H1 (cell line): ENCODE results near the gene ZNF423. TPM values are rescaled to one million over a fixed set of nuclear protein-coding genes. Genes with fewer than 3 reads are reported as not detected.

Source experiments
- CHD2 ChIP-seq: IDR thresholded peaks from 2 replicates; pipeline ENCODE4 v1.6.1; 2012; ENCODE audit warnings: low read length, improper control_type of control experiment
- FOSL1 ChIP-seq: IDR thresholded peaks from 2 replicates; pipeline ENCODE4 v1.6.1; 2011; ENCODE audit warnings: mild to moderate bottlenecking, low read depth, low read length, moderate library complexity; ENCODE audit not compliant: insufficient read depth
- GABPA ChIP-seq: IDR thresholded peaks from 2 replicates; pipeline ENCODE4 v1.6.1; 2011; ENCODE audit warnings: mild to moderate bottlenecking, low read length, moderate library complexity, borderline replicate concordance; ENCODE audit not compliant: insufficient read depth
- HDAC2 ChIP-seq, 2 experiments: fragments of 300-600 bp in 1 of 2; sonication (generic) in 1 of 2; IDR thresholded peaks; 2 replicates each; pipeline ENCODE4 v1.6.1; 2011 to 2012; ENCODE audit warnings: low read depth in 2 of 2, low read length in 2 of 2, mild to moderate bottlenecking in 2 of 2, moderate library complexity in 2 of 2, borderline replicate concordance in 1 of 2, inconsistent platforms in 1 of 2
- NRF1 ChIP-seq: IDR thresholded peaks from 2 replicates; pipeline ENCODE4 v1.6.1; 2011; ENCODE audit warnings: mild to moderate bottlenecking, low read depth, low read length, improper control_type of control experiment
- PHF8 ChIP-seq: fragments of 200-600 bp; sonication (generic); conservative IDR thresholded peaks from 2 replicates; pipeline ENCODE4 v1.7.1; 2012; ENCODE audit warnings: low read depth, mild to moderate bottlenecking, inconsistent platforms, low read length, moderate library complexity
- SP4 ChIP-seq: IDR thresholded peaks from 2 replicates; pipeline ENCODE4 v1.6.1; 2012; ENCODE audit warnings: low read length, inconsistent platforms
- SRF ChIP-seq: IDR thresholded peaks from 2 replicates; pipeline ENCODE4 v1.6.1; 2011; ENCODE audit warnings: mild to moderate bottlenecking, low read depth, low read length, moderate library complexity
- SUZ12 ChIP-seq: fragments of 200-600 bp; sonication (generic); IDR thresholded peaks from 2 replicates; pipeline ENCODE4 v1.6.1; 2012; ENCODE audit warnings: mild to moderate bottlenecking, inconsistent platforms, low read length, moderate library complexity, mixed read lengths
- TEAD4 ChIP-seq: IDR thresholded peaks from 2 replicates; pipeline ENCODE4 v1.6.1; 2012; ENCODE audit warnings: low read depth, low read length, inconsistent platforms, mixed read lengths
- polyA plus RNA-seq, 7 experiments: library from polyadenylated mRNA; depleted of rRNA in 3 of 7; stranded (reverse) in 5 of 7; unstranded in 2 of 7; fragments of >200 nt in 5 of 7; fragments of 200-250 nt in 2 of 7; gene quantifications; 1 replicate in 5 of 7; 2 replicates in 1 of 7; 4 replicates in 1 of 7; pipeline versions ENCODE4 v1.2.1 to v1.2.3, GENCODE V29; 2011 to 2013; ENCODE audit warnings: missing spikeins in 2 of 7, mixed read lengths in 2 of 7
- total RNA-seq: library from RNA; stranded (reverse); fragmentation: NEBNext Ultra II Directional; extraction: Animal tissue kit (Norgen Biotek cat#: 25700); gene quantifications from 2 replicates; pipeline ENCODE4 v1.2.1, GENCODE V29; 2021
- TF ChIP-seq, protein P1 (sequence below), 3 experiments: IDR thresholded peaks; 1 replicate in 2 of 3; 2 replicates in 1 of 3; pipeline versions ENCODE4 v1.5.1 to v1.6.1; 2011; ENCODE audit warnings: low read length in 3 of 3, mild to moderate bottlenecking in 3 of 3, inconsistent platforms in 2 of 3, low read depth in 1 of 3, moderate library complexity in 1 of 3; ENCODE audit not compliant: insufficient read depth in 1 of 3; ENCODE audit errors: control extremely low read depth in 1 of 3
- TF ChIP-seq, protein P2 (sequence below): IDR thresholded peaks from 2 replicates; pipeline ENCODE4 v1.6.1; 2012; ENCODE audit warnings: inconsistent platforms
- TF ChIP-seq, protein P3 (sequence below): IDR thresholded peaks from 2 replicates; pipeline ENCODE4 v1.6.1; 2012; ENCODE audit warnings: inconsistent platforms
- TF ChIP-seq, protein P4 (sequence below): IDR thresholded peaks from 2 replicates; pipeline ENCODE4 v1.6.1; 2012; ENCODE audit warnings: low read length, inconsistent platforms
- TF ChIP-seq, protein P5 (sequence below): IDR thresholded peaks from 2 replicates; pipeline ENCODE4 v1.6.1; 2011; ENCODE audit warnings: low read length, improper control_type of control experiment

Gene ZNF423
- total and polyA plus RNA-seq, 2 of the 8 experiments (the other 6 are each of a cell fraction or from before 2014, with no cell fraction given), result 38.2 to 52.3 TPM

DNA sequence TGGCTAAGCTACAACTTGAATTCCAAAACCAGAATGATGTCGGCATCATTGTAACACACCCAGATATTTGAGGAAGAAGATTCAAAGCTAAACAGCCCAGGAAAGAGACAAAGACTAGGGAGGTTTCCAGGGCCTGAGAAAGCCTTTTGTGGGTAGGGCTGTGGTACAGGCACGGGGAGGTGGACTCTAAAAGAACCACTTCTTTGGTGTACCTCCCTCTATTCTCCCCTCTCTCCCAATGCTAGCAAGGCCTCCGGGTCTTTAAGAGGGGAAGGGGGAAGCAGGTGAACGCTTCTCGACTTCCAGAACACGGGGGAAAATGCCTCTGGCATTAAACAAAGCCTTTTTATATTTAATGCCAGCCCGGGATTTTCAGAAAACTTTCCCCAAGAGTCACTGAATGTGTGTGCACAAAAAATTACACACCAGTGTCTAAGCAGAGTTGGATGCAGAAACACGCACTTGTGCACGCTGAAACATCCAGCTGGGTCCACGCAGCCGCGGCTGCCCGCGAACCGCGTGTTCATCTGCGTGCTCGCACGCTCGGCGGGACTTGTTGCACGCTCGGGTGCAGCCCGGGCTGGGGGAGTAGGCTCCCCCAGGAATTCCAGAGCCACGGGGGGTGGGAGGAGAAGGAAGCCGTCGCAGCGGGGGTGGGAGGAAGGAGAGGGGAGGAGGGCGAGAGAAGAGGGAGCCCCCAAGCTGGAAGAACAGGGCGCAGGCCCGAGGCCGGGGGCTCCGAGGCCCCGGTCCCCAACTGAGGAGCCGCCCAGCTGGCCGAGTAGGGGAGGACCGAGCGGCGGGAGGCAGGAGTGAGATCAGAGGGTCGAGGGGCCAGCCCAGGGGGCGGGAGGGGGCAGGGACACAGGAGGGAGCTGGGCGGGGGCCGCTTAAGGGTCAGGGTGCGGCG is 20.1 kb upstream of the ZNF423 start (continued):
- TF ChIP-seq NRF1, result no peak
- no peak for TF ChIP-seq SP4
- TF ChIP-seq, protein P1, sequence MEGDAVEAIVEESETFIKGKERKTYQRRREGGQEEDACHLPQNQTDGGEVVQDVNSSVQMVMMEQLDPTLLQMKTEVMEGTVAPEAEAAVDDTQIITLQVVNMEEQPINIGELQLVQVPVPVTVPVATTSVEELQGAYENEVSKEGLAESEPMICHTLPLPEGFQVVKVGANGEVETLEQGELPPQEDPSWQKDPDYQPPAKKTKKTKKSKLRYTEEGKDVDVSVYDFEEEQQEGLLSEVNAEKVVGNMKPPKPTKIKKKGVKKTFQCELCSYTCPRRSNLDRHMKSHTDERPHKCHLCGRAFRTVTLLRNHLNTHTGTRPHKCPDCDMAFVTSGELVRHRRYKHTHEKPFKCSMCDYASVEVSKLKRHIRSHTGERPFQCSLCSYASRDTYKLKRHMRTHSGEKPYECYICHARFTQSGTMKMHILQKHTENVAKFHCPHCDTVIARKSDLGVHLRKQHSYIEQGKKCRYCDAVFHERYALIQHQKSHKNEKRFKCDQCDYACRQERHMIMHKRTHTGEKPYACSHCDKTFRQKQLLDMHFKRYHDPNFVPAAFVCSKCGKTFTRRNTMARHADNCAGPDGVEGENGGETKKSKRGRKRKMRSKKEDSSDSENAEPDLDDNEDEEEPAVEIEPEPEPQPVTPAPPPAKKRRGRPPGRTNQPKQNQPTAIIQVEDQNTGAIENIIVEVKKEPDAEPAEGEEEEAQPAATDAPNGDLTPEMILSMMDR (IDR thresholded peaks at IDR 0.05; ENCODE audit: control extremely low read depth in 1 of 3, insufficient read depth in 1 of 3, low read depth in 1 of 3, low read length in 3 of 3), result no peak
- 0 out of 2 replicates have a peak, but pooled peaks have one; percentile 35 for TF ChIP-seq PHF8
- TF ChIP-seq, protein P2, sequence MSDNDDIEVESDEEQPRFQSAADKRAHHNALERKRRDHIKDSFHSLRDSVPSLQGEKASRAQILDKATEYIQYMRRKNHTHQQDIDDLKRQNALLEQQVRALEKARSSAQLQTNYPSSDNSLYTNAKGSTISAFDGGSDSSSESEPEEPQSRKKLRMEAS, result peak; percentile 84
- TF ChIP-seq TEAD4, result peak; percentile 52; the same call in 1 of the 2 replicates
- TF ChIP-seq, protein P3, sequence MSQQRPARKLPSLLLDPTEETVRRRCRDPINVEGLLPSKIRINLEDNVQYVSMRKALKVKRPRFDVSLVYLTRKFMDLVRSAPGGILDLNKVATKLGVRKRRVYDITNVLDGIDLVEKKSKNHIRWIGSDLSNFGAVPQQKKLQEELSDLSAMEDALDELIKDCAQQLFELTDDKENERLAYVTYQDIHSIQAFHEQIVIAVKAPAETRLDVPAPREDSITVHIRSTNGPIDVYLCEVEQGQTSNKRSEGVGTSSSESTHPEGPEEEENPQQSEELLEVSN, result peak; percentile 86
- no peak for TF ChIP-seq GABPA
- TF ChIP-seq, protein P4, sequence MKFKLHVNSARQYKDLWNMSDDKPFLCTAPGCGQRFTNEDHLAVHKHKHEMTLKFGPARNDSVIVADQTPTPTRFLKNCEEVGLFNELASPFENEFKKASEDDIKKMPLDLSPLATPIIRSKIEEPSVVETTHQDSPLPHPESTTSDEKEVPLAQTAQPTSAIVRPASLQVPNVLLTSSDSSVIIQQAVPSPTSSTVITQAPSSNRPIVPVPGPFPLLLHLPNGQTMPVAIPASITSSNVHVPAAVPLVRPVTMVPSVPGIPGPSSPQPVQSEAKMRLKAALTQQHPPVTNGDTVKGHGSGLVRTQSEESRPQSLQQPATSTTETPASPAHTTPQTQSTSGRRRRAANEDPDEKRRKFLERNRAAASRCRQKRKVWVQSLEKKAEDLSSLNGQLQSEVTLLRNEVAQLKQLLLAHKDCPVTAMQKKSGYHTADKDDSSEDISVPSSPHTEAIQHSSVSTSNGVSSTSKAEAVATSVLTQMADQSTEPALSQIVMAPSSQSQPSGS, result no peak
- TF ChIP-seq CHD2, result no peak
- TF ChIP-seq SUZ12, result no peak
- TF ChIP-seq HDAC2 (IDR thresholded peaks at IDR 0.05; ENCODE audit: borderline replicate concordance in 1 of 2, low read depth in 2 of 2, low read length in 2 of 2), result no peak
- no peak for TF ChIP-seq SRF
- TF ChIP-seq, protein P5, sequence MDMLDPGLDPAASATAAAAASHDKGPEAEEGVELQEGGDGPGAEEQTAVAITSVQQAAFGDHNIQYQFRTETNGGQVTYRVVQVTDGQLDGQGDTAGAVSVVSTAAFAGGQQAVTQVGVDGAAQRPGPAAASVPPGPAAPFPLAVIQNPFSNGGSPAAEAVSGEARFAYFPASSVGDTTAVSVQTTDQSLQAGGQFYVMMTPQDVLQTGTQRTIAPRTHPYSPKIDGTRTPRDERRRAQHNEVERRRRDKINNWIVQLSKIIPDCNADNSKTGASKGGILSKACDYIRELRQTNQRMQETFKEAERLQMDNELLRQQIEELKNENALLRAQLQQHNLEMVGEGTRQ, result no peak
- TF ChIP-seq FOSL1, result no peak
